HG03103 (cell line): ENCODE measurements around the gene VAV2.

Experiments used
- ATAC-seq: cut with Tn5 transposase; IDR thresholded peaks from one replicate; pipeline ENCODE4 v1.9.1; 2021; ENCODE audit warnings: low read depth; ENCODE audit not compliant: unreplicated experiment

Gene VAV2

DNA sequence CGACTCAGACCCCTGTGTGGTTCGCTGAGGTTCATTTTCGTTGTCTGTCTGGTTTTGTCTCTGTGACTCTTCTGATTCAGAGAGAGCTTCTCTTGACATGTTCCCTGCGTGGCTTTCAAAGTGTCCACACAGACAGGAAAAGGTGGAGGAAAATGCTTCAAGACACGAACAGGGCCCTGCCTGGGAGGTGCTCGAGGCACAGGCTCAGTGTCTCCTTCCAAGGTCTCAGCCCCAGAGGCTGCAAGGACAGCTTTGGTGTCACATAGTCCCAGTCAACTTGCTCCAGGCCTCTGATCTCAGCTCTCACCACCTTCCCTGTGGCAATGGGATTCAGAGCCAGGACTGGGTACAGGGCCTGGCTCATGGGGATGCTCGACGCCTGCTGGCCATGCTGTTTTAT is 202.3 kb downstream of the VAV2 start:
- no peak for ATAC-seq

DNA sequence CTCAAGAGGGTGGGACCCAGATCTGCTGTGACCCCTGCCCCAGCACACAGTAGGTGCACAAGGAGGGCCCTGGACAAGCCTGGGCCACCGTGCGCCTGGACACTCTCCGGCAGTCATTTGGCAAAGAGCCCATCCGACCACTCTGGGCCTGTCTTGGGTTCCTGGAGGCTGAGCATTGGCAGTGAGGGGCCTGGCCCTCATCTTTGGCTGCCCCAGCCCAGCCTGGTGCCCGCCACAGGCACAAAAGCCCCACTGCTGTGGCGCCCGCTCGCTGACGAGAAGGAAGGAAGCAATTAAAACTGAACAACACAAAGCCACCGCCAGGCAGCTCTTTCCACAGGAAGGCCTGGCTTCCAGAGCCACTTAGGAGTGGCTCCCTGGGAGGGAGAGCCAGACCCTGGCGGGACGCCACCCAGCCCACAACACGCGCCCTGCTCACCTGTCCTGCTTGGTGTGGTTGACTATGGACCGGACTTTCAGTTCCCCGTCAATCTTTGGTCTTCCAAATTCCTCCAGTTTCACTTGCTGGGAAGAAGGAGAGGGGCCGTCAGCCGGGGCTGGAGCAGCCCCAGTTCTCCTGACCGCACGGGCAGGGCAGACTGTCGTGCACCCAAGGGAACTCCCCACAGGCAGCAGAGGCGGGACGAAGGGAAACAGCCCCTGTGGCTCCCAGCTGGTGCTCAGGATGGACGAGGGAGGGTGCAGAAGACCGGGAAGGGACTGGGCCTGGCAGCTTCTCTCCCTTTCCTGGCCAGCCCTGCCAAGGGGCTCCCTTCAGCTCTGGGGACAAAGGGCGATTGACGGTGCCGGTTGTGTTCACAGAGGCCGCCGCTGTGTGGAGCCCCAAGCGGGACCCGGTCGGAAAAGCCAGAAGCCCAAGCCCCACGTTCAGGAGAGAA is 203.1 kb downstream of the VAV2 start:
- no peak for ATAC-seq

DNA sequence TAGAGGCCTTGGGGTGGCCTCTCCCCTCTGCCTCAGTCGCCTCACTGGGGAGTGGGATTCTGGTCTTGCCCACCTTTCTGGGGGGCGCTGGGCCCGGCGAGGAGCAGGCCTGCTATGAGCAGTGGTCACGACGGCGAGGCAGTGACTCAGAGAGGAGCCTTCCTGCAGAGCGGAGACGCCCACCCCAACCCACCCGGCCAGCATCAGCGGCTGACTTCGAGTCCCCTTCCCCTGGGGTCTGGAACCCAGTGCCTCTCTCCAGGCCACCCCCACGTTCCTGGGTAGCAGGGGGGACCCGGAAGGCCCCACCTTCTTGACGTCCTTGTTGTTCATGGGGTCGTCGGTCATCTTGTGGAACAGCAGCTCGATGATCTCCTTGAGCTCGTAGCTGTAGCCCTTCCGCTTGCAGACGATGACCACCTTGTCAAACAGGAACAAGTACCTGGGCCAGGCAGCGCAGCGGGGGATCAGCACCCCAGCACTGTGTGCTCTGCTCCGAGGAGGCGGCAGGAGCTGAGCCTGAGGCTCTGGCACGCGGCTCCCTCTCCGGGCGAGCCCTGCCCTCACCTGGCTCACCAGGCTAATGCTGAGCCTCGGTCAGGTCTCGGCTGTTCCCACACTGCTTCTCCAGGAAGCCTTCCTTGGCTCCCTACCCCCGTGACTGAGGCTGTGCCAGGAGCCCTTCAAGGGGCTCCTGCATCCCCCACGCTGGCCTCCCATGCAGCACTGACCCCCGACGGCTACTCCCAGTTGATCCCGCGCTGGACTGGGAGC is 203.9 kb downstream of the VAV2 start:
- no peak for ATAC-seq

DNA sequence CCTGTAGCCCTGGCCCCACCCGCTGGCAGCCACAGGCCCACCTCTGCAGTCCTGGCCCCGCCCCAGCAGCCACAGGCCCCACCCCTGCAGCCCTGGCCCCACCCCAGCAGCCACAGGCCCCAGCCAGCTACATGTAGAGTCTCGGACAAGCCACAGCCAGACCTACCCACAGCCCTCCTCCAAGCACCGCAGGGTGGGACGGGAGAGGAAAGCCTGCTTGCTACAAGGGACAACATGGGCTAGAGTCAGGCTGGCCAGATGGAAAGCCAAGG is 204.4 kb downstream of the VAV2 start:
- ATAC-seq = peak; percentile 57

DNA sequence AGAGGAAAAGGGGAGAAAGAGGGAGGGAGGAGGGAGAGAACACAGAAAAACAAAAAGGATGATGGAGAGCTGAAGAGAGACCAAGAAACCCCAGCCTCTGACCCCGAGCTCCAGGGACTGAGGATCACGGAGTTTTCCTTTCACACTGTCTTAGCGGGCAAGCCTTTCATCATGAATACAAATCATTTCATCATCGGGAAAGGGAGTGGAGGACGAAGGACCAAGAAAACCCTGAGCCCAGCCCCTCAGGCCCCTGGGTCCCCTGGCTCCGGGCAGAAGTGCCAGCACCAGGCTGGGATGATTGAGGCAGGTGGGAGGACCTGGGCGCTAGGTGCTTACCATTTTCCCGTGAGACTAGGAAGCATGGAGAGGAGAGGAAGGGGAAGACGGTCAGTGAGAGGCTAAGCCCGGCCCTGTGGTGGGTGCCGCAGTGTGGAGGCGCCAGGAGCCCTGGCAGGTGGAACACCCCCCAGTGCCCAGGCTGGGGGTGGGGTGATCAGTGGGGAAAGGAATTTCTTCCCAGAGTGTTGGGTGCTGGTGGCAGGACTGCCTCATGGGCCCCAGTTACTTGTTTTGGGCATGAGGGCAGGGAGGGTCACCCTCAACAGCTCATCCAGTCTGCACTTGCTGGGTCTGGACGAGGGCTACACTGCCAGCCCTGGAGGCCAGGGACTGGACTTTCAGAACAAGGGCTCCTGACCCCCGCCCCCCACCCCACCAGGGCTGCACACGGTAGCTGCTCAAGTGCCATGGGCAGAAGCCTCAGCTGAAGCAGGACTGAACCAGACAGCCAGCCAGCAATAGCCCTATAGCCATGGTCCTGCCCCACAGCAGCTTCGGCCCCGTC is 205.0 kb downstream of the VAV2 start:
- ATAC-seq = no peak

DNA sequence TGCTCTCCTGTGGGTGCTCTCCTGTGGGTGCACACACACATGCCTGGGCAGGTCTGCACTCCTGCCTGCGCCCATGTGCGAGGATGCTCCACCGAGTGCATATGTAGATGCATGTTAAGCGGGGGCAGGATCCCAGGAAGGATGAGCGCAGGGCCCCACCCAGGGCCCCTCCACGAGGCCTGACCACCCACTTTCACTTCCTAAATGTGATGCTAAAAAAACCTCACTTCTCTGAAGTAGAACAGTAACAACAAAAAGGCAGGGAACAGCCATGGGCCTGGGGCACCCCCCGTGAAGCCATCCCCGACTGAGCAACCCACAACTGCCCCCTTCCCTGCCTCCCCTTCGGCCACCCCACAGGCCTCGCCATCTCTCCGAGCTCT is 205.8 kb downstream of the VAV2 start:
- ATAC-seq = no peak

DNA sequence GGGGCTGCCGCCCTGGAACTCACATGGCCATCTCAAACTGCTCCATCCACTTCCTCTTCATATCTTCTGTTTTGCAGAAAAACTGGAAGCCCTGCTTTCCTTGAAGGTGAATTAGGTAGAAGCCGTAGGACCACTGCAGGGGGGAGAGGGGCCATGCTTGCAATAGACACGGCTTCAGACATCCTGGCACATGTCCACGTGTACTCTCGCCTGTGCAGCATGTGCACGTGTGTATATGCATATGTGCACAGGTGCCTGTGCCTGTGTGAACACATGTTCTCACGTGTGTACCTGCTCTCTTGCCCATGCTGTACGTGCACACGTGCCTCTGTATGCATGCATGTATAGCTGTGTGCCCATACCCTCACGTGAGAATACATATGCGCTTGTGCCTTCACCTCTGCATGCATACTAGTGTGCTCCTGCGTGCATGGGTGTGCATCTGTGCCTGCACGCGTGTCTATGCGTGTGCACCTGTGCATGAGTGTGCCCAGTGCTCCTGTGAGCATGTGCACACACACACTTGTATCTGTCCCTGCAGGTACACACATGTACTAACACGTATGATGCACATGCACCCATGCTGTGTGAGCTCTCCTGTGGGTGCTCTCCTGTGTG is 206.3 kb downstream of the VAV2 start:
- no peak for ATAC-seq

DNA sequence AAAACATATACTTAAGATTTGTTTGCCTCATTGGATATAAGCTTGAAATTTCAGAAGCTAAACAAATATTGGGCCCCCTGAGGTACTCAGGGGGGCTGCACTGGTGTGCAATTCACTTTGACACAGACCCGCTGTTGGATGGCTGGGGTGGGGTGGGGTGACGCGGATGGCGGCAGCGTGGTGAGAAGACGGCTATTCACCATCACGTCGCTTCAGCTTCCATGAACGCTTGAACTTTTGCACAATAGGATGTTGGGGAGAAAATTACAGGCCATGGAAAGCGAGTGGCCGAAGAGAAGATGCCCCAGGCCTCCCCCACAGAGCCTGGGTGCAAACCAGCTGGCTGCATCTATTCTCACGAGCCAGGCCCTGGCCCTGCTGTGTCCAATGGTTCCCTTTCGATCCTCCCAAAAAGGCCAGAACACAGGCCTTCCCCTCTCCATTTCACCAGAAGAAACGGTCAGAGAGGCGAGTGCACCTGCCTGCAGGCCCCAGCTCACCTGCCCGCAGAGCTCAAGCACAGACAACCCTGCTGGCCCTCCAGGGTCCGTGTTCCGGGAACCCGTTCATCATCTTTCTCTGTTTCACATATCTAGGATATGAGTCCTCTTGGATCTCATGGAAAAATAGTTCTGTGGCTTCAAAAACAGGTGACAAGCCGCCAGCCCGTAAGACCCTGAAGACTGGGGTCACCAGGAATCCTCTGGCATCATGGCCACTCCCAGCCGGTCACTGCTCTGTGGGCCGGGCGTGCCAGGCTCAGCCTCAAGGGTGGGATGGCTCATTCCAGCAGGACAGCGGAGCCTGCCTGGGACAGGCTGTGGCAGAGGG is 207.2 kb downstream of the VAV2 start:
- ATAC-seq = no peak

DNA sequence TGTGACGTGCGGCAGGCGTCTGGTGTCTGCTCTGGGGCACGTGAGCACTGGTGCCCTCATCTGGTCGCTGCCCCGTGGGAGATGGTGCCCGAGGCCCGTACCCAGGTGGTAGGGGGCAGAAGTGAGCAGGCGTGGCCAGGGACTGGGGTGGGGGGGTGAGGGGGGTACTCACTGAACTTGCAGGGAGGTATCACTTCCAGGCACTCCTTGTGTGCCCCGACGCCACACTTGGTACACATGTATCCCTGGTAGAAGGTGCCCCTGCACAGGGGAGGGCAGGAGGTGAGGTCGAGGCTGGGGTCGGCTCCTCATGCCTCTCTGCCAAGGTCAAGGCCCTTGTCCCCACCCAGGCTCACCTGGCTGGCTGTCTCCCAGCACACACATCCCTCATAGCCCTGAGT is 208.8 kb downstream of the VAV2 start:
- ATAC-seq = no peak

DNA sequence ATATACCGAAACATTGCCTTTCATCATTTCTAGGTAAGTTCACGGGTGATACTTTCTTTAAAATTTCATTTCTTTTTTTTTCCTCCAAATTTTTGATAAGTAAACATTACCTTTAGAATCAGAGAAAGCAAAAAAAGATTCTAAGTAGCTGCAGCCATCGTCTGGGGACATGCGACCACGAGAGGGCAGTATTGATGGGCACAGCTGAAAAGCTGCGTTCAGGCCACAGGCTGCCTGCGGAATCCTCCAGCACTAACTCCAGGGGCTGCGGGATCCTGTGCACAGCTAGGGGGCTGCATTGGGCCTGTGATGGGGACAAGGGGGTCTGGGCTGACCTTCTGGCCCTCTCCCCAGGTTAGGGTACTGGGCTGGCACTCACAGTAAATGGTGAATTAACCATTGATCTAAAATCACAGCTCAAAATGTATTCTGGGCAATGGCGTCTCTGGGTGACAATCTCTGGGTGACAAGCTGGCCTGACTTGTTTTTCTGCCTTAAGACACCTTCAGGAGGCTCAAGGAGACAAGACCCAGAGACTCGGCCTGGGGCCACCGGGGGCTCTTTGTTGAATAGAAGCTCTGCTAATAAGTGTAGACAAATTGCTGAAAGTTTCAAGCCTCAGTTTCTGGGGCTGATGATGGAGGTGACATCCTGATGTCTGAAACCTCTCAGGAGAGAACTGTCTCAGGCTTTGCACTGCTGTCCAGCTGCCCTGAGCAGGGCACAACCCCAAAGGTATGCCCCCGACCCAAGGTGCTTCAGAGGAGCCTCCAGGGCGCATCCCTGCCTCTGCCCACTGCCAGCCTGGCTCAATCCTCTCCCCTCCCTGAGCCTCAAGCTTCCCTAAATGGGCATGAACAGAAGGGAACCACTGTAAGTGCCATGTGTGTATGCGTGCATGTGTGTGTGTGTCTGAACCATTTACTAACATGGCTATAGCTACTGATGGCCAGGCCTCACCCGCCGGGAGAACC is 209.7 kb downstream of the VAV2 start:
- no peak for ATAC-seq

DNA sequence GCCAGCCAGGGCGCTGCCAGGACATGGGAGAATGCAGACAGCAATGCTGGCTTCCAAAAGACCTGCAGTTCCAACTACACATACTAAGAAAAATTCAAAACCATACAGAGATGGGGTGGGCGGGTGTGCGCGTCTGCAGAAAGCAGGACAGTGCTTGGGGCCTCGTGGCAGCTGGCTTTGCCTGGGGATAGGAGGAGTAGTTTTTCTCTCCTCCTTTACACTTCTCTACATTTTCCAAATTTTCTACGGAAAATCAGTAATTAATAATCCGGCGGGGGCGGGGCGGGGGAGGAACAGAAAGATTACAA is 210.3 kb downstream of the VAV2 start:
- ATAC-seq = no peak

DNA sequence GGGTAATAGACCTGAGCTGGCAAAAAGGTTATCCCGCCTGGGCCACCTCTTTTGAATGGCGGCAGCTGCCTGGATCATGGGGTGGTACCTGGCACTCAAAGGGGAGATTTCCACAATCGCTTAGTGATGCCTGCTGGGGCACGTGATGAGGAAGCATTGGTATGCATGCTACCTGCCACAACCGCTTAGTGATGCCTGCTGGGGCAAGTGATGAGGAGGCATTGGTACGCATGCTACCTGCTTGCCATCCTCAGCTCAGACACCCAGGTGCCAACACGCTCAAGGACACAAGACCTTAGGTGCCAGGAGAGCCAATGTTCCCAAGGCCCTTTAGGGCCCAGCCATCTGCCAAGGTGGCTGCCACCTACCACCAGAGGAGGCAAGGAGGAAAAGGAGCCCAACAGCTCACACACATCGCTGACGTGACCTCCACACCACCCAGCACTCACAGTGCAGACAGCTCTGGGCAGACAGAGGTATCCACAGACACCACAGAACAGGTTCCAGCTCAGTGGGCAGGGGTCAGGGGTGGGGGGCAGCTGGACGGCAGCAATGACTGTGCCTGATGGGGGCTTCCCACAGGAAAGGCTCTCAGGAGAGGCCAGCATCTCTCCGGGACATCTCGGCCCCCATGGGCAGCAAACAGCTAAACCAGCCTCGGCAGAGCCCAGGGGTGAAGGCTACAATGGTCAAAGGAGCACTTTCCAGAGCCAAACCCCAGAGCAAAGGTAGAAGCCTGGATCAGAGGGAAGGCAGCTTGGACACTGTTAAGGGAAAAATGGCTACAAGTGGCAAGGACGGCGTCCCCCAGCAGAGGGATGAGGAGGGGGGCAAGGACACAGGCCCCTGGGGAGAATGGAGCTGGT is 210.9 kb downstream of the VAV2 start:
- ATAC-seq = no peak

DNA sequence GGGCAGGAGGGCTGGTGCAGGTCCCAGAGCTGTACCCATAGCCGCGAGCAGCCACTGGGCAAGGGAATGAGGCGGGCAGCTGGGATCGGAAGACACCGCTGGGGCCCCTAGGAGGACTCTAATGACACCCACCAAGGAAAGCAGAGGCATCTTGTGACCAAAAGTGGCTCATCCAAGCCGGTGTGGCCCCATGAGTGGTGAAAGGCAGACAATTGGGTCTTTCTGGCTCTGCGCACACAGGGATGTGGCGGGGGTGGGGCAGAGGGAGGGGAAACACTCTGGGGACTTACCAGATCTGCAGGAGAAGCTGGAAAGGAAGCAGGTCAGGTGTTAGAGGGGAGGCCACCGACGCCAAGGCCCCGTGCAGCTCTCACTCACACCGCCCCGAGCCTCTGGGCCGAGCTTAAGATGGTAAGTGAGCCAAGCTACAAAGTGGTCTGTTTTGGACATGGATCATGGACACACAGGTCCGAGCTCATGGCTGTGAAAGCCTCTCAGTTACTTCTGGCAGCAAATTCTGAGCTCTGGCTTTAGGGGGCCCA is 211.6 kb downstream of the VAV2 start:
- no peak for ATAC-seq

DNA sequence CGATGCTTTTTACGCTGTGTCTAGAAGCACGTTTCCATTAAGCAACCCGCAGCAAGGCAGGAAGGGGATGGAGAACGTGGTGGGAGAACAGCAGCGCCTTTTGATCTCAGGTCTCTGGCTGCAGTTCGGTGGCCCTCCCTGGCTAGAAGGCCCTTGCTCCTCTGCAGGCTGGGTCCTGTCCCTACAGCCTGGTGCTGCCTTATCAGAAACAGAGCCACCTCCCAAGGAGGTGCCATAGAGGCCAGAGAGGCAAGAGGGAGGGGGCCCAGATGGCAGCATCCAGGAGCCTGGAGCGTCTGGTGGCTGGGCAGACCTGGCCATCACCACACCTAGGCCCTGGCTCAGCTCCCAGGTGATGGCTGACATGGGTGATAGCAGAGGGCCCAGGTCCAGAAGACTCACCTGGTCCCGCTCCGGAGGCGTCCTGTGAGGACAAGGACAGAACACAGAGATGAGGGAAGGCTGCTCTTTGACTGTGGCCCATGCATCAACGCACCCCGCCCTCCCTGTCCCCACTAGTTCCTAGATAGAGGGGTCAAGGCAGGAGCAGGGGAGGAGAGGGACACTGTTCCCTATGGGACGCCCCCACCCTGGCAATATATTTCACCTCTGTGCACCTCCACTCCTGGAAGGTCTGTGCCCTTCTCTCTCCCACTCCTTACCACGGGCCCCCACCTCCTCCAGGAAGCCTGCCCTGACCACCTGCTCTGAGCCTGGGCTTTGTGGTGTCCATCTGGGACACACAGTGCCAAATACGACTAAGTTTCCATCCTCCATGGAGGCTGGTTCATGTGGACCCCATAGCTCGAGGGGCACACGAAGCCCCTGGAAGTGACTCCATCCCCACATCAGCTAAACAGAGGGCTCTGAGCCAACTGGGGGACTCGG is 212.4 kb downstream of the VAV2 start:
- no peak for ATAC-seq

DNA sequence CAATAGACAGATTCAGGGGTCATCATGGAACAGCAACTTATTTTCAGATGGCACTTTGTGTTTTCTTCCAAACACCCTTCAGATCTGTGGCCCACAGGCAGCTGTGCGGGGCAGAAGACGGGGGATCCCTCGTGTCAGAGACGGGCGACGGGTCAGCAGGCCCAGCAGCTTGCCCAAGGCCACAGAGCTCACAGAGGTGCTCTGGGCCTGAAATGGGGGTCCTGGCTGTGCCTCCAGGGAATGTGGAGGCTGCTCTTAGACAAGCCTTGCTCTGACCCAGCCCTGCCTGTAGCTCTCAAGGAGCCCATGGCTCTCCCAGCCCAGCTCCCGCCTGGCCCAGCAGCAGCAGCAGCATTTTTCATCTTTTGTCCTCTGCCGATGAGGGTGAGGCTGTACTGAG is 213.0 kb downstream of the VAV2 start:
- no peak for ATAC-seq

DNA sequence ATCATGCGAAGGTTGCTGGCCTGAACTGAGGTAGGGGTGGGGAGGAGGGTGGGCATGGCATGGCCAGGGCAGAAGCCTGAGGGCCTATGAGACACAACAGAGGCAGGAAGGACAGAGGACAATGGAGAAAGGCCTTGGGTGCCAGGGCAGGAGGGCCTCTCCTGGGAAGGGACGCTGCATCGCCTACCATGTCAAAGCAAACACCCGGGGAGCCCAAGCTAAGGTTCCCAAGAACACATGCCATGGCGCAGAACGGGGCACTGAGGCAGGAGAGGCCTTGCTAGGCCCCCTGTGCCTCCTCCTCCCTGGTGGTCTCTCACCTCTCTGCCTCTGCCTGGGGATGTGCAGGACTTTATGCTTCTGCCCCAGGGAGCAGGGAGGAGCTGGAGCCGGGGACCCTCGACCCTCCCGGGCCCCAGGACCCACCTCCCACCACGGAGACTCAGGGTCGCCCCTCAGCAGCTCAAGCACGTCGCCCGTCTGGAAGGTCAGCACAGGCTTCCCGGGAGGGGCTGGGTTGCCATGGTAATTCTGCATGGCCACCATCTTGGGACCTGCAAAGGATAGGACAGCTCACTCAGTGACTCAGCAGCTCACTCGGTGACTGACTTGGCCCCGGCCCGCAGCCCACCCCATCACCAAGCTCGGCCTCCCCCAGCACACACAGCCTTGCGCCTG is 213.6 kb downstream of the VAV2 start:
- no peak for ATAC-seq
